GM23248 (cell line): ENCODE measurements around the gene DUSP1. TPM values are rescaled to one million over a fixed set of nuclear protein-coding genes. Genes with fewer than 3 reads are reported as not detected.
A peak's percentile ranks its signal among the peaks of the same experiment; 100 is the strongest.
"Not testable (repeated sequence)": the region's sequence is repeated elsewhere in the genome, so short reads cannot be mapped to it uniquely, and the experiment has no call there.

Experiments
- DNase-seq: peaks from one replicate; pipeline ENCODE4 v3.0.0-alpha.2; 2015
- H2AFZ ChIP-seq: fragments of 200-600 bp; sonication (generic); 2 replicates; pipeline ENCODE4 v1.6.1; 2016; ENCODE audit warnings: antibody characterized with exemption
- H3F3A ChIP-seq: fragments of 200-600 bp; sonication (generic); 2 replicates; pipeline ENCODE4 v1.6.1; 2016; ENCODE audit warnings: mild to moderate bottlenecking, antibody characterized with exemption, mixed run types; ENCODE audit not compliant: insufficient read depth
- H3K27ac ChIP-seq: fragments of 200-600 bp; sonication (generic); 2 replicates; pipeline ENCODE4 v1.5.1; 2016; ENCODE audit warnings: mild to moderate bottlenecking
- H3K27me3 ChIP-seq: fragments of 200-600 bp; sonication (generic); replicated peaks from 2 replicates; pipeline ENCODE4 v1.6.1; 2016; ENCODE audit warnings: mild to moderate bottlenecking; ENCODE audit not compliant: insufficient read depth
- H3K36me3 ChIP-seq: fragments of 200-600 bp; sonication (generic); 2 replicates; pipeline ENCODE4 v1.6.1; 2016; ENCODE audit warnings: low read depth, mild to moderate bottlenecking
- H3K4me1 ChIP-seq: fragments of 200-600 bp; sonication (generic); 2 replicates; pipeline ENCODE4 v1.6.1; 2016; ENCODE audit warnings: mild to moderate bottlenecking; ENCODE audit not compliant: insufficient read depth
- H3K4me2 ChIP-seq: fragments of 200-600 bp; sonication (generic); one replicate; pipeline ENCODE4 v1.6.1; 2016; ENCODE audit warnings: mild to moderate bottlenecking; ENCODE audit not compliant: unreplicated experiment
- H3K4me3 ChIP-seq: fragments of 200-600 bp; sonication (generic); 2 replicates; pipeline ENCODE4 v1.5.1; 2016; ENCODE audit warnings: mild to moderate bottlenecking
- H3K79me2 ChIP-seq: fragments of 200-600 bp; sonication (generic); 2 replicates; pipeline ENCODE4 v1.6.1; 2016; ENCODE audit warnings: mild to moderate bottlenecking; ENCODE audit not compliant: insufficient read depth
- H3K9ac ChIP-seq: fragments of 200-600 bp; sonication (generic); 2 replicates; pipeline ENCODE4 v1.6.1; 2016; ENCODE audit warnings: mild to moderate bottlenecking
- H3K9me2 ChIP-seq: fragments of 200-600 bp; sonication (generic); 2 replicates; pipeline ENCODE4 v1.6.1; 2016; ENCODE audit warnings: mixed run types, mild to moderate bottlenecking, moderate library complexity; ENCODE audit not compliant: insufficient read depth
- H3K9me3 ChIP-seq: fragments of 200-600 bp; sonication (generic); one replicate; pipeline ENCODE4 v1.6.1; 2017; ENCODE audit warnings: low read depth
- H4K20me1 ChIP-seq: fragments of 200-600 bp; sonication (generic); 2 replicates; pipeline ENCODE4 v1.6.0; 2016; ENCODE audit not compliant: insufficient read depth
- EZH2 ChIP-seq: fragments of 200-600 bp; sonication (generic); IDR thresholded peaks from 2 replicates; pipeline ENCODE4 v1.6.1; 2018; ENCODE audit warnings: antibody characterized with exemption, mild to moderate bottlenecking; ENCODE audit not compliant: insufficient read depth, poor library complexity, severe bottlenecking
- EZH2phosphoT487 ChIP-seq: fragments of 200-600 bp; sonication (generic); IDR thresholded peaks from 2 replicates; pipeline ENCODE4 v1.6.1; 2018; ENCODE audit warnings: antibody characterized with exemption, moderate library complexity, mild to moderate bottlenecking, low read depth; ENCODE audit not compliant: insufficient read depth
- WGBS, 2 experiments: methylation state at CpG; one replicate each; pipeline ENCODE4 v1.1.6; 2015 to 2017; ENCODE audit warnings: low lambda C conversion rate in 2 of 2, low coverage in 1 of 2; ENCODE audit errors: missing lambda C conversion rate in 2 of 2; 5-methylcytosine and 5-hydroxymethylcytosine counted together
- in situ Hi-C: fragments of 300-500 bp; cut with MboI; formaldehyde crosslinking; loops from 2 replicates; pipeline ENCODE4 v1.15.0; 2020
- polyA plus RNA-seq: library from polyadenylated mRNA; unstranded; fragments of >200 nt; fragmentation: Nextera tagmentation; extraction: Ambion mirVana; gene quantifications from 2 replicates; pipeline ENCODE4 v1.2.1, GENCODE V29; 2016
- total RNA-seq: library from RNA; depleted of rRNA; stranded (reverse); fragments of >200 nt; shearing (Covaris generic); gene quantifications from 2 replicates; pipeline ENCODE4 v1.2.3, GENCODE V29; 2014

The DUSP1 gene
- total and polyA plus RNA-seq, 2 experiments from 2014 or later, result 264 to 443 TPM

DNA sequence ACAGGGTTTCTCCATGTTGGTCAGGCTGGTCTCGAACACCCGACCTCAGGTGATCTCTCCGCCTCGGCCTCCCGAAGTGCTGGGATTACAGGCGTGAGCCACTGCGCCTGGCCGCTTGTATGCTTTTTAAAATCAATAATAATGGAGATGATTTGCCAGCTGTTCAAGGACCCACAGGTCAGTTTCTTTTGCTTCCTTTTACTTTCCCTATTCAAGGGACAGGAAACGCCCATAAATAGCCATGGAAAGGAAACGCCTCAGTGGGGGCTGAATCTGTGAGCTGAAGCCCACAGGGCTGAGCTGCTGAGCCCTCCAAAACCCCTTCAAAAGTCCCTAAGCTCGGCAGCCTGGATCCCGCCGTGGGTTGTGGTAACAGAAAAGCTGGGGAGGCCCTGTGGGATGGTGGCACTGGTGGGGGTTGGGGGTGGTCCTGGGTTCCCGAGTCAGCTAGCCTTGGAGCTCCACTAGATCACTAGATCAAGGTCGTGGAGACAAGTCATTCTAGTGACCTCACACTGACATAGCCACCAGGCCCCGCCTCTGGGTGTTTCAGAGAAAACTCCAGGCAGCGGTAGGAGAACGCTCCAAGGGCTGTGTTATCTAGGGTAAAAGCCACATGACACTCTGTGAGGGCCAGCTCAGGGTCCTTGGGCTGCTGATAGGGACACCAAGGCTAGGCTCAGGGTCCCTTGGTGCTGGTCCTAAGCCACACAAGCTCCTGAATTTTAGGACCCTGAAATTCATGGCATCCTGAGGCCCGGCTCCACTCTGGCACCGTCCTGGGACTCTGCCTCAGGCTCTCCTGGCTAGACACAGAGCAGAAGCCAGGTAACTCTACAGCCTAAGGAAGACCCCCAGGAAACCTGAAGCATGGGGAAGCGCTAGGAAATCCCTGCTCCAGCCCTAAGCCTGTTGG lies 18.0 kb upstream of the DUSP1 start:
- no peaks in the 10 kb centered on the region for H3K9me3 ChIP-seq
- no peaks in the 10 kb centered on the region for H3K9me2 ChIP-seq
- no peak for TF ChIP-seq EZH2phosphoT487
- TF ChIP-seq EZH2, result no peak
- no peaks in the 10 kb centered on the region for H4K20me1 ChIP-seq
- peaks cover 20% of the 10 kb centered on the region for H3K4me1 ChIP-seq
- H3K9ac ChIP-seq, result peak overlapping the region; percentile 30
- peaks cover 6% of the 10 kb centered on the region for H3F3A ChIP-seq
- H3K27ac ChIP-seq, result no peak overlapping the region
- no peaks in the 10 kb centered on the region for H3K36me3 ChIP-seq
- H2AFZ ChIP-seq, result no peak overlapping the region
- no peak overlapping the region for H3K4me2 ChIP-seq
- no peaks in the 10 kb centered on the region for H3K27me3 ChIP-seq
- H3K79me2 ChIP-seq, result no peaks in the 10 kb centered on the region
- no peak overlapping the region for H3K4me3 ChIP-seq
- WGBS, 2 experiments, result 76 to 82% methylated on average over 19 to 21 of the region's 21 CpGs
- in situ Hi-C loops, result no loop called here
- peak; percentile 58 for DNase-seq

DNA sequence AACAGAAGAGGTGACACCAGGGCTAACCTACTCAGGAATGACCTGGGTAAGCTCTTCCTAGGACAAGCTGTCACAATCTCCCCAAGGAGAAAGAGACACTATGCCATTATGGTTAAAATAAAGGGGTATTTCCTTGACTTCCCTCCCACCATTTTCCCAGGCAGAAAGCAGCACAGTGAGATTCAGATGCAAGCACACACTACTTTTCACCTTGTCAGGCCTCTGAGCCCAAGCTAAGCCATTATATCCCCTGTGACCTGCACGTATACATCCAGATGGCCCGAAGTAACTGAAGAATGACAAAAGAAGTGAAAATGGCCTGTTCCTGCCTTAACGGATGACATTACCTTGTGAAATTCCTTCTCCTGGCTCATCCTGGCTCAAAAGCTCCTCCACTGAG lies 16.5 kb upstream of the DUSP1 start:
- 92 to 94% methylated on average over 3 of the region's 3 CpGs for WGBS, 2 experiments
- H2AFZ ChIP-seq, H3K4me3 ChIP-seq, H3K27ac ChIP-seq, H3K36me3 ChIP-seq, H3K9me2 ChIP-seq, H4K20me1 ChIP-seq, H3K27me3 ChIP-seq, H3F3A ChIP-seq, H3K9me3 ChIP-seq, H3K4me2 ChIP-seq, in situ Hi-C loops, H3K79me2 ChIP-seq, H3K9ac ChIP-seq, DNase-seq: not testable (repeated sequence)
- H3K4me1 ChIP-seq, result peaks cover 15% of the 10 kb centered on the region

DNA sequence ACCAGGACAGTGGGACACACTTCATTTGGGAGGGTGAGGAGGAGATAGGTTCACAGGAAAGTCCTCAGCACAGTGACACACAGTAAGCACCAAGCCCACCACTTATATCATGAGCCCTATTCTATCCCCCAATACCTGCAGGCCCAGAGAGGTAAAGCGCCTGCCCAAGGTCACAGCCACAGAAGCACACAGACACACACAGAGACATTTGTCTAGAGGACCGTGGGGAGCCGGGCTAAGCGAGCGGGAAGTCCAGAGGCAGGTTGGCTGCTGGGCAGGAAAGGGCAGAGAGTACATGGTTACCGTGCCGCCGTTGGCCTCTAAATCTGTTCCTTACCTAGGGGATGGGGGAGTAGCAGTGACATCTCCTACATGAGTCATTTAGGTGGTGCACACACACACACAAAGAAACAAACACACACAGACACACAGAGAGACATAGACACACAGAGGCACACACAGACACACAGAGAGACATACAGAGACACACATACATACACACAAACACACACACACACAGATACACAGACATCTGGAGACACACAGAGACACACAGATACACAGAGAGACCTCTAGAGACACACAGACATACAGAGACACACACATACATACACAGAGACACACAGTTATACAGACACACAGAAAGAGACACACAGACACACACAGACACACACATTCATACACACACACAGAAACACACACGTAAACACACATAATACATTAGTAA lies 15.9 kb upstream of the DUSP1 start:
- Histone ChIP-seq H3K9me3 (no peaks in the 10 kb centered on the region), H3K9me2 (no peaks in the 10 kb centered on the region), H3F3A (peaks cover 8% of the 10 kb centered on the region), H3K27ac (no peak overlapping the region), H3K4me2 (no peak overlapping the region), H3K9ac (no peak overlapping the region), H3K4me3 (no peak overlapping the region), H3K4me1 (peaks cover 20% of the 10 kb centered on the region), H3K36me3 (no peaks in the 10 kb centered on the region), H3K79me2 (no peaks in the 10 kb centered on the region), H2AFZ (no peak overlapping the region), H4K20me1 (no peaks in the 10 kb centered on the region), H3K27me3 (no peaks in the 10 kb centered on the region)
- 91 to 95% methylated on average over 9 of the region's 9 CpGs for WGBS, 2 experiments
- TF ChIP-seq EZH2, result no peak
- no peak for TF ChIP-seq EZH2phosphoT487
- in situ Hi-C loops, result no loop called here
- DNase-seq, result no peak

DNA sequence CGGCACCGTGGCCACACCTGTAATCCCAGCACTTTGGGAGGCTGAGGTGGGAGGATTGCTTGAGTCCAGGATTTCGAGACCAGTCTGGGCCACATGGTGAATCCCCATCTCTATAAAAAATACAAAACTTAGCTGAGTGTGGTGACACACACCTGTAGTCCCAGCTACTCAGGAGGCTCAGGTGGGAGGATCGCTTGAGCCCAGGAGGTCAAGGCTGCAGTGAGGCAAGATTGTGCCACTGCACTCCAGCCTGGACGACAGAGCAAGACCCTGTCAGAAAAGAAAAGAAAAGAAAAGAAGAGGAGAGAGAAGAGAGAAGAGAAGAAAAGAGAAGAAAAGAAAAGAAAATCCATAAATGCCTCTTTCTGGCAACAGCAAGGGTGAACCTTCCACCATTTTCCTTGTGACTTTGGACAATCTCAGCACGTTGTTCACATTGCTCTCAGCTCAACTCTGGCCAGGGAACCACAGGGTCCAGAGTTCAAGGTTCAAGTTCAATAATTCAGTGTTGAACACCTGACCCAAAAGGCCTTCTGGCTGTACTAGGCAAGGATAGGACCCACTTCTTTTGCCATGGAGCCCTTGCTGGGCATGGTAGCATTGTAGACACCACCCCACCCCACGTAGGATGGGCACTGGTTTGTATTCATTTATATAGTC lies 14.6 kb upstream of the DUSP1 start:
- TF ChIP-seq EZH2phosphoT487, result no peak
- Histone ChIP-seq H3K79me2 (no peaks in the 10 kb centered on the region), H4K20me1 (no peaks in the 10 kb centered on the region), H3K9ac (no peak overlapping the region), H3K36me3 (no peaks in the 10 kb centered on the region), H3K4me1 (peaks cover 22% of the 10 kb centered on the region), H3K4me3 (no peak overlapping the region), H3K9me2 (no peaks in the 10 kb centered on the region), H3F3A (peaks cover 15% of the 10 kb centered on the region), H2AFZ (no peak overlapping the region), H3K27me3 (no peaks in the 10 kb centered on the region), H3K4me2 (no peak overlapping the region), H3K9me3 (no peaks in the 10 kb centered on the region), H3K27ac (no peak overlapping the region)
- in situ Hi-C loops, result no loop called here
- no peak for DNase-seq
- WGBS, 2 experiments, result 78% methylated on average over 7 of the region's 7 CpGs

DNA sequence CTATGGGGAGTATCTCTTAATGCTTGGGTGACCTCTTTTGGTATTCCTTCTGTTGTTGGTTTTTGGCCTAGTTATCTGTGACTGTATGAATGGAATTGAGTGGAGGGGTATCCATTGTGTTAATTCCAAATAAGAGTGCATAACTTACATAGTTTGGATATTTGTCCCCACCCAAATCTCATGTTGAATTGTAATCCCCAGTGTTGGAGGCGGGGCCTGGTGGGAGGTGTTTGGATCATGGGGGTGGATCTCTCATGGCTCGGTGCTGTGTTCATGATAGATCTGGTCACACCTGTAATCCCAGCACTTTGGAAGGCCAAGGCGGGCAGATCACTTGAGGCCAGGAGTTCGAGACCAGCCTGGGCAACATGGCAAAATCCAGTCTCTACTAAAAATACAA lies 13.2 kb upstream of the DUSP1 start:
- H3K79me2 ChIP-seq, H3K4me2 ChIP-seq, H3K27me3 ChIP-seq, DNase-seq, H3K27ac ChIP-seq, H3K9ac ChIP-seq, H3K9me3 ChIP-seq, H3K9me2 ChIP-seq, H3K36me3 ChIP-seq, in situ Hi-C loops, H3K4me3 ChIP-seq, H2AFZ ChIP-seq, H4K20me1 ChIP-seq: not testable (repeated sequence)
- Histone ChIP-seq H3F3A (peaks cover 15% of the 10 kb centered on the region), H3K4me1 (peaks cover 11% of the 10 kb centered on the region)
- 88 to 96% methylated on average over 4 of the region's 4 CpGs for WGBS, 2 experiments

DNA sequence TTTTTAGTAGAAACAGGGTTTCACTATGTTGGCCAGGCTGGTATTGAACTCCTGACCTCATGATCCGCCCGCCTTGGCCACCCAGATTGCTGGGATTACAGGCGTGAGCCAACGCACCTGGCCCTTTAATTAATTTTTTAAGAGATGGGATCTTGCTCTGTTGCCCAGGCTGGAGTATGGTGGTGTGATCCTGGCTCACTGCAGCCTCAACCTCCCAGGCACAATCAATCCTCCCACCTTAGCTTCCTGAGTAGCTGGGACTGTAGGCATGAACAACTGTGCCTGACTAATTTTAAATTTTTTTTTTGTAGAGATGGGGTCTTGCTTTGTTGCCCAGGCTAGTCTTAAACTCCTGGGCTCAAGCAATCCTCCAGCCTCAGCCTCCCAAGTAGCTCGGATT lies 12.3 kb upstream of the DUSP1 start:
- H4K20me1 ChIP-seq, H3K27ac ChIP-seq, H3K9ac ChIP-seq, H3K27me3 ChIP-seq, H3K9me2 ChIP-seq, H2AFZ ChIP-seq, H3K79me2 ChIP-seq, H3K9me3 ChIP-seq, H3K36me3 ChIP-seq, in situ Hi-C loops, H3K4me2 ChIP-seq, DNase-seq, H3K4me3 ChIP-seq: not testable (repeated sequence)
- WGBS, 2 experiments, result 94 to 95% methylated on average over 5 of the region's 5 CpGs
- H3K4me1 ChIP-seq, result peaks cover 17% of the 10 kb centered on the region
- peaks cover 21% of the 10 kb centered on the region for H3F3A ChIP-seq
